Inferior parietal cortex (tissue), 1 donor: ENCODE measurements around the gene ZNF771.

Source experiments
- DNase-seq: peaks from one replicate; pipeline ENCODE4 v3.0.0-alpha.2; 2016; ENCODE audit errors: extremely low spot score

Gene ZNF771

GRCh38 chr16:30407102-30407803 is at the start of gene ZNF771:
Gene ZNF771 (plus strand): TSS chr16:30407606. CDS start chr16:30408054, 448 bp downstream.
- DNase-seq: peak; percentile 88

- no peak for DNase-seq
Observed at GRCh38 chr16:30357715-30358576, 49.5 kb upstream of the ZNF771 start.

GRCh38 chr16:30358577-30358936 is 48.8 kb upstream of the ZNF771 start:
- no peak for DNase-seq

- no peak for DNase-seq
Observed at GRCh38 chr16:30358990-30359870, 48.2 kb upstream of the ZNF771 start.

GRCh38 chr16:30359871-30360170 is 47.6 kb upstream of the ZNF771 start:
- DNase-seq: no peak

- no peak for DNase-seq
Observed at GRCh38 chr16:30361180-30361579, 46.2 kb upstream of the ZNF771 start.

- no peak for DNase-seq
Observed at GRCh38 chr16:30365200-30365599, 42.2 kb upstream of the ZNF771 start.

- DNase-seq: no peak
Observed at GRCh38 chr16:30366511-30366910, 40.9 kb upstream of the ZNF771 start.

GRCh38 chr16:30367349-30368009 is 39.9 kb upstream of the ZNF771 start:
- DNase-seq: no peak

GRCh38 chr16:30368122-30368791 is 39.1 kb upstream of the ZNF771 start:
- DNase-seq: no peak

- DNase-seq: no peak
Observed at GRCh38 chr16:30368792-30369090, 38.7 kb upstream of the ZNF771 start.

GRCh38 chr16:30369091-30369937 is 38.1 kb upstream of the ZNF771 start:
- no peak for DNase-seq

- DNase-seq: no peak
Observed at GRCh38 chr16:30369938-30370455, 37.4 kb upstream of the ZNF771 start.

- DNase-seq: peak; percentile 100
Observed at GRCh38 chr16:30370456-30371247, 36.8 kb upstream of the ZNF771 start, which contains the start of gene TBC1D10B. Gene TBC1D10B (minus strand): TSS chr16:30370494. CDS start chr16:30370183, 311 bp downstream.

GRCh38 chr16:30371248-30371816 is 36.1 kb upstream of the ZNF771 start:
- no peak for DNase-seq

- no peak for DNase-seq
Observed at GRCh38 chr16:30372038-30372712, 35.2 kb upstream of the ZNF771 start.

- DNase-seq: no peak
Observed at GRCh38 chr16:30372725-30373124, 34.7 kb upstream of the ZNF771 start.

GRCh38 chr16:30374538-30374937 is 32.9 kb upstream of the ZNF771 start, which contains the start of gene MYL11:
Gene MYL11 (plus strand): TSS chr16:30374802. CDS start chr16:30374858, 56 bp downstream.
- DNase-seq: no peak
